Neural progenitor cell (in vitro differentiated cells): ENCODE measurements around the gene PAK4. TPM values are rescaled to one million over a fixed set of nuclear protein-coding genes. Genes with fewer than 3 reads are reported as not detected.
A peak's percentile ranks its signal among the peaks of the same experiment; 100 is the strongest.

Experiments
- DNase-seq: peaks from one replicate; pipeline ENCODE4 v3.0.0-alpha.2; 2016; ENCODE audit warnings: low spot score
- H2AFZ ChIP-seq: fragments of 200-600 bp; sonication (generic); replicated peaks from 2 replicates; pipeline ENCODE4 v1.6.1; 2016; ENCODE audit warnings: antibody characterized with exemption
- H3F3A ChIP-seq: fragments of 200-600 bp; sonication (generic); 2 replicates; pipeline ENCODE4 v1.6.1; 2016; ENCODE audit warnings: antibody characterized with exemption, low read depth
- H3K27ac ChIP-seq: fragments of 200-600 bp; sonication (generic); 2 replicates; pipeline ENCODE4 v1.5.1; 2016; ENCODE audit warnings: mild to moderate bottlenecking
- H3K27me3 ChIP-seq: fragments of 200-600 bp; sonication (generic); 2 replicates; pipeline ENCODE4 v1.6.1; 2016; ENCODE audit warnings: mild to moderate bottlenecking, moderate library complexity
- H3K36me3 ChIP-seq: fragments of 200-600 bp; sonication (generic); 2 replicates; pipeline ENCODE4 v1.5.1; 2016
- H3K4me1 ChIP-seq: fragments of 200-600 bp; sonication (generic); 2 replicates; pipeline ENCODE4 v1.6.1; 2016; ENCODE audit warnings: mixed run types
- H3K4me2 ChIP-seq: fragments of 200-600 bp; sonication (generic); 2 replicates; pipeline ENCODE4 v1.6.1; 2016
- H3K4me3 ChIP-seq: fragments of 200-600 bp; sonication (generic); 2 replicates; pipeline ENCODE4 v1.5.1; 2016
- H3K79me2 ChIP-seq: fragments of 200-600 bp; sonication (generic); 2 replicates; pipeline ENCODE4 v1.6.1; 2016; ENCODE audit warnings: low read depth
- H3K9ac ChIP-seq: fragments of 200-600 bp; sonication (generic); 2 replicates; pipeline ENCODE4 v1.6.1; 2016
- H3K9me3 ChIP-seq: fragments of 200-600 bp; sonication (generic); 2 replicates; pipeline ENCODE4 v1.5.1; 2016; ENCODE audit warnings: low read depth
- H4K20me1 ChIP-seq: fragments of 200-600 bp; sonication (generic); 2 replicates; pipeline ENCODE4 v1.6.1; 2016; ENCODE audit warnings: low read depth
- H3K27ac Mint-ChIP-seq: 3 replicates; pipeline ENCODE4 v1.8.0; 2021; ENCODE audit warnings: mixed read lengths
- H3K27me3 Mint-ChIP-seq: 2 replicates; pipeline ENCODE4 v1.8.0; 2022; ENCODE audit warnings: low read depth, mild to moderate bottlenecking, inconsistent platforms, moderate library complexity, mixed read lengths; ENCODE audit not compliant: insufficient read depth
- H3K36me3 Mint-ChIP-seq: 3 replicates; pipeline ENCODE4 v1.8.0; 2021; ENCODE audit warnings: mixed read lengths
- H3K4me1 Mint-ChIP-seq: 3 replicates; pipeline ENCODE4 v1.8.0; 2021; ENCODE audit warnings: mixed read lengths
- H3K4me3 Mint-ChIP-seq: 3 replicates; pipeline ENCODE4 v1.8.0; 2021; ENCODE audit warnings: mild to moderate bottlenecking, moderate library complexity, mixed read lengths
- H3K9me3 Mint-ChIP-seq: 3 replicates; pipeline ENCODE4 v1.8.0; 2020; ENCODE audit warnings: mixed read lengths
- CTCF ChIP-seq: fragments of 200-600 bp; sonication (generic); IDR thresholded peaks from 2 replicates; pipeline ENCODE4 v1.5.1; 2017; ENCODE audit warnings: antibody characterized with exemption, mild to moderate bottlenecking
- EZH2 ChIP-seq: fragments of 200-600 bp; sonication (generic); IDR thresholded peaks from 2 replicates; pipeline ENCODE4 v1.6.1; 2017; ENCODE audit warnings: antibody characterized with exemption, mild to moderate bottlenecking, moderate library complexity
- EZH2phosphoT487 ChIP-seq: fragments of 200-600 bp; sonication (generic); IDR thresholded peaks from 2 replicates; pipeline ENCODE4 v1.6.1; 2017; ENCODE audit warnings: antibody characterized with exemption
- total RNA-seq: library from RNA; depleted of rRNA; stranded (reverse); fragments of >200 nt; gene quantifications from 2 replicates; pipeline ENCODE4 v1.2.3, GENCODE V29; 2015; ENCODE audit warnings: low replicate concordance

The PAK4 gene
- total RNA-seq, 1 donor from 2014 or later: 9.7 TPM

GRCh38 chr19:39165857-39166256 is 40.3 kb downstream of the PAK4 start:
- Mint-ChIP-seq H3K4me3 (no peak overlapping the region), H3K36me3 (no peaks in the 10 kb centered on the region), H3K27ac (no peak overlapping the region), H3K4me1 (peaks cover 11% of the 10 kb centered on the region), H3K27me3 (no peaks in the 10 kb centered on the region), H3K9me3 (no peaks in the 10 kb centered on the region)
- Histone ChIP-seq H3K9me3 (no peaks in the 10 kb centered on the region), H3K4me2 (no peak overlapping the region), H3K27me3 (no peaks in the 10 kb centered on the region), H3K79me2 (peaks cover 30% of the 10 kb centered on the region), H3K4me3 (no peak overlapping the region), H3K4me1 (peaks cover 17% of the 10 kb centered on the region), H3F3A (no peaks in the 10 kb centered on the region), H3K36me3 (no peaks in the 10 kb centered on the region), H2AFZ (no peak overlapping the region), H3K27ac (no peak overlapping the region), H3K9ac (no peak overlapping the region), H4K20me1 (peaks cover 69% of the 10 kb centered on the region)
- no peak for DNase-seq
- TF ChIP-seq EZH2 (no peak), EZH2phosphoT487 (no peak), CTCF (no peak)

- peak overlapping the region; percentile 47 for H3K4me2 ChIP-seq
- H3K27ac Mint-ChIP-seq: no peak overlapping the region
- TF ChIP-seq EZH2 (no peak), CTCF (no peak), EZH2phosphoT487 (no peak)
- H3K4me1 Mint-ChIP-seq: peaks cover 11% of the 10 kb centered on the region
- H3K36me3 Mint-ChIP-seq: no peaks in the 10 kb centered on the region
- no peak overlapping the region for H3K4me3 ChIP-seq
- H3K4me3 Mint-ChIP-seq: no peak overlapping the region
- no peak overlapping the region for H3K27ac ChIP-seq
- no peak overlapping the region for H2AFZ ChIP-seq
- peak overlapping the region; percentile 37 for H3K9ac ChIP-seq
- peak; percentile 40 for DNase-seq
- H3K9me3 Mint-ChIP-seq: no peaks in the 10 kb centered on the region
- peaks cover 17% of the 10 kb centered on the region for H3K4me1 ChIP-seq
- peaks cover 62% of the 10 kb centered on the region for H4K20me1 ChIP-seq
- H3K27me3 Mint-ChIP-seq: no peaks in the 10 kb centered on the region
- no peaks in the 10 kb centered on the region for H3K27me3 ChIP-seq
- no peaks in the 10 kb centered on the region for H3F3A ChIP-seq
- H3K9me3 ChIP-seq: no peaks in the 10 kb centered on the region
- no peaks in the 10 kb centered on the region for H3K36me3 ChIP-seq
- H3K79me2 ChIP-seq: peaks cover 30% of the 10 kb centered on the region
Measured at GRCh38 chr19:39166571-39167391, 41.2 kb downstream of the PAK4 start.

GRCh38 chr19:39167461-39168257 is 42.1 kb downstream of the PAK4 start:
- no peaks in the 10 kb centered on the region for H3F3A ChIP-seq
- H3K9me3 Mint-ChIP-seq: no peaks in the 10 kb centered on the region
- no peak overlapping the region for H3K4me2 ChIP-seq
- H3K36me3 ChIP-seq: no peaks in the 10 kb centered on the region
- peaks cover 8% of the 10 kb centered on the region for H3K4me1 Mint-ChIP-seq
- H3K27ac ChIP-seq: peak overlapping the region; percentile 11
- peaks cover 53% of the 10 kb centered on the region for H4K20me1 ChIP-seq
- H2AFZ ChIP-seq: no peak overlapping the region
- no peak overlapping the region for H3K27ac Mint-ChIP-seq
- H3K4me3 Mint-ChIP-seq: no peak overlapping the region
- H3K4me3 ChIP-seq: no peak overlapping the region
- peaks cover under 1% of the 10 kb centered on the region for H3K36me3 Mint-ChIP-seq
- no peak overlapping the region for H3K9ac ChIP-seq
- no peaks in the 10 kb centered on the region for H3K9me3 ChIP-seq
- H3K27me3 Mint-ChIP-seq: no peaks in the 10 kb centered on the region
- H3K27me3 ChIP-seq: no peaks in the 10 kb centered on the region
- peaks cover 17% of the 10 kb centered on the region for H3K4me1 ChIP-seq
- no peak for DNase-seq
- H3K79me2 ChIP-seq: peaks cover 22% of the 10 kb centered on the region
- TF ChIP-seq EZH2 (no peak), CTCF (no peak), EZH2phosphoT487 (no peak)
